ENCODE measurements around the gene KRT85.

The KRT85 gene

DNA sequence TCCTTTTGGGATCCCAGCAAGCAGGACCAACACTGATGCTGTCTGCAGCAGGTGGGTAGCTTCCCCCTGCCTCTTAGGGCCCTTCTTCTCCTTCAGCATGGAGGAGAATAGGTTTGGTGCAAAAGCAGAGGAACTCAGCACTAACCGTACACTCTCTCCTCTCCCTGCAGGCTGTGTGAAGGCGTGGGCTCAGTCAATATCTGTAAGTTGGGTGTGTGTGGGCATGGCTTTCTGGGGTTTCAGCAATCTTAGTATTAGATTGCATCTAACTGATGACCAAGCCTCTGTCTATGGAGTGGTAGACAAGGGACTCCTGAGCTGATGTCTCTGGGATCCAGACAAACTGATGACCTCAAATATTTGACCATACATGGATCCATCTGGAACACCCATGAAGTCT, 14.3 kb downstream of the KRT85 start:
- H3K23ac ChIP-seq (ENCODE audit: low read length in 2 of 2), result no peak overlapping the region
- no peak overlapping the region for H3K14ac ChIP-seq (ENCODE audit: low read length in 2 of 2)
- H2BK15ac ChIP-seq (ENCODE audit: low read depth, poor library complexity, severe bottlenecking), result no peak overlapping the region
- H3K9me3 ChIP-seq (ENCODE audit: control insufficient read depth, low read length), result no peaks in the 10 kb centered on the region
- H4K91ac ChIP-seq (ENCODE audit: low read length), result no peak overlapping the region
- no peak overlapping the region for H3K18ac ChIP-seq (ENCODE audit: low read depth in 1 of 2, low read length in 2 of 2)
- H3K27me3 ChIP-seq (ENCODE audit: control insufficient read depth in 1 of 2, insufficient read depth in 1 of 2, low read length in 2 of 2), result peaks cover 58 to 85% of the 10 kb centered on the region in 2 experiments
- H3K79me1 ChIP-seq (replicated peaks; ENCODE audit: low read length, poor library complexity, severe bottlenecking), result no peaks in the 10 kb centered on the region
- H3K36me3 ChIP-seq (ENCODE audit: control insufficient read depth in 1 of 2, insufficient read depth in 2 of 2, low read depth in 1 of 2, low read length in 2 of 2), result no peaks in the 10 kb centered on the region
- no peak overlapping the region for H2AFZ ChIP-seq (ENCODE audit: low read depth, low read length)
- H3K9ac ChIP-seq (ENCODE audit: low read length), result no peak overlapping the region
- H3K4ac ChIP-seq (ENCODE audit: low read depth in 1 of 2, low read length in 2 of 2), result no peak overlapping the region
- H2BK5ac ChIP-seq (ENCODE audit: low read depth, low read length, poor library complexity, severe bottlenecking), result no peak overlapping the region
- DNase-seq, result no peak
- H4K8ac ChIP-seq (ENCODE audit: low read length), result no peak overlapping the region
- 60% methylated on average over 2 of the region's 2 CpGs for WGBS
- no peak overlapping the region for H3K4me3 ChIP-seq (ENCODE audit: insufficient read depth in 1 of 2, low read depth in 1 of 2, low read length in 2 of 2)
- H3K27ac ChIP-seq (ENCODE audit: low read length, poor library complexity, severe bottlenecking), result no peak overlapping the region
- H3K4me1 ChIP-seq (ENCODE audit: control insufficient read depth, insufficient read depth, low read depth, low read length), result peaks cover 2% of the 10 kb centered on the region
- no peak overlapping the region for H2AK5ac ChIP-seq (ENCODE audit: low read length, severe bottlenecking)
- no peak overlapping the region for H2BK12ac ChIP-seq (ENCODE audit: low read length in 2 of 2)
- no peak overlapping the region for H3K4me2 ChIP-seq (ENCODE audit: low read length, poor library complexity, severe bottlenecking)
- H2BK120ac ChIP-seq (ENCODE audit: low read depth, low read length), result no peak overlapping the region

DNA sequence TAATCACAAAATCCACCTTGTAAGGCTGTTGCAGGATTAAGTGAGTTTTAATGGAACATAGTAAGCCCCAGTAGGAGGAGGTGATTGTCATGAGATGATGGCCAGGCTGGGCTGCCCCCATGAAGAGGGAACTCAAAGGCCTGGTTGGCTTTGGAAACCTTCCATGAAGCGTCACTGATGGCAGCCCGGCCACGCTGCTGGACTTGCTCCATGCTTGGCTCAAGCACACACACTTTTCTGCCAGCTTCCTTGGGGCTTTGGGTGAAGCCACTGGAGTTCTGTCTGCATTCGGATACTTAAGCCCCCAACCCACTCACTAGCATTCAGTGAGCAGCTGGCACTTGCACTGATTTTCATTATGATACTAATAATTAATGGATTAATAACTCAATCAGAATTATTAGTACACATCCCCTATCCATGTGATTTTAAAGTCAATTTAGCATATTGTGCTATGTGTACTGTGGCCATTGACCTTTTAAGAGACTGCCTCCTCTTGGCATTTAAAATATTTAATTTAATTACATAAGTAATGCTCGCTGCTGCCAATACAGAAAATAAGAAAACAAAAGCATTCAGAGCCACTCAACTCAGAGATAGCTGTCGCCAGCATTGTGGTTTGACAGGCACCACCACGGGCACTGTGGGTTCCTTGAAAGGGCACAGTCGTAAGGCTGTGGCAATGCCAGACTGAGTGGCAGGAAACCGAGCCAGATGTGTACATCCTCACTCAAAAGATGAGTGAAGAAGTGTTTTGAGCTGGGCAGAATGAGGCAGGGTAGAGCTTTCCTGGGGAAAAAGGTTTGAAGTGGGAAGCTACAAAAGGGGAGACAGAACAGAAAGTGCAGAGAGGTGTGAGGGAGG, 15.9 kb downstream of the KRT85 start:
- 72% methylated on average over 8 of the region's 9 CpGs for WGBS
- no peak overlapping the region for H2BK12ac ChIP-seq (ENCODE audit: low read length in 2 of 2)
- no peak for DNase-seq

DNA sequence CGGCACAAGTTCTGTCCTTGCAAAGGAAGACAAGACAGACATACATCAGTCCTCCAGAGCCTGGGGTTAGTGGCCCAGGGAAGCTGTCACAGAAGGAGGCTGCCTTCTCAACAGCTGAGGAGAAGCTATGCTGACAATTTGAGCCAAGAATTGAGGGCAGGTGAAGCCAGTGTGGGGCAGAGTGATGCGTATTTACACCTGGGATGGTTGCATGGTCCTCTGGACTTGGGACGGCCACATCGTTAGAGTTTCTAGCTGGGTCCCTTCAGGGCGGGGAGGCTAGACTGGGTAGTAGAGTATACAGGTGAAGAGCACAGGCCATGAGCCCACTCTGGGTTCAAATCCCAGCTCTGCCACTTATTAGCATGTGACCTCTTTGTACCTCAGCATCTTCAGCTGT, 16.5 kb downstream of the KRT85 start:
- Histone ChIP-seq H3K9me3 (ENCODE audit: control insufficient read depth, low read length) (no peaks in the 10 kb centered on the region), H2BK15ac (ENCODE audit: low read depth, poor library complexity, severe bottlenecking) (no peak overlapping the region), H3K4me2 (ENCODE audit: low read length, poor library complexity, severe bottlenecking) (no peak overlapping the region), H2AK5ac (ENCODE audit: low read length, severe bottlenecking) (no peak overlapping the region), H3K79me1 (replicated peaks; ENCODE audit: low read length, poor library complexity, severe bottlenecking) (no peaks in the 10 kb centered on the region), H3K4me1 (ENCODE audit: control insufficient read depth, insufficient read depth, low read depth, low read length) (no peaks in the 10 kb centered on the region), H3K14ac (ENCODE audit: low read length in 2 of 2) (no peak overlapping the region), H3K23ac (ENCODE audit: low read length in 2 of 2) (no peak overlapping the region), H3K27ac (ENCODE audit: low read length, poor library complexity, severe bottlenecking) (no peak overlapping the region), H3K27me3 (ENCODE audit: control insufficient read depth in 1 of 2, insufficient read depth in 1 of 2, low read length in 2 of 2) (peaks cover 57 to 94% of the 10 kb centered on the region in 2 experiments), H3K4ac (ENCODE audit: low read depth in 1 of 2, low read length in 2 of 2) (no peak overlapping the region), H3K9ac (ENCODE audit: low read length) (no peak overlapping the region), H2BK120ac (ENCODE audit: low read depth, low read length) (no peak overlapping the region), H2BK12ac (ENCODE audit: low read length in 2 of 2) (no peak overlapping the region), H4K8ac (ENCODE audit: low read length) (no peak overlapping the region), H2AFZ (ENCODE audit: low read depth, low read length) (no peak overlapping the region), H4K91ac (ENCODE audit: low read length) (no peak overlapping the region), H3K36me3 (ENCODE audit: control insufficient read depth in 1 of 2, insufficient read depth in 2 of 2, low read depth in 1 of 2, low read length in 2 of 2) (no peaks in the 10 kb centered on the region), H3K18ac (ENCODE audit: low read depth in 1 of 2, low read length in 2 of 2) (no peak overlapping the region), H3K4me3 (ENCODE audit: insufficient read depth in 1 of 2, low read depth in 1 of 2, low read length in 2 of 2) (no peak overlapping the region), H2BK5ac (ENCODE audit: low read depth, low read length, poor library complexity, severe bottlenecking) (no peak overlapping the region)
- WGBS, result 83% methylated on average over 5 of the region's 5 CpGs
- no peak for DNase-seq

More for the DNA sequence above, 15.9 kb downstream of the KRT85 start:
- peaks cover 52 to 87% of the 10 kb centered on the region in 2 experiments for H3K27me3 ChIP-seq (ENCODE audit: control insufficient read depth in 1 of 2, insufficient read depth in 1 of 2, low read length in 2 of 2)
- H4K8ac ChIP-seq (ENCODE audit: low read length), result no peak overlapping the region
- H2BK5ac ChIP-seq (ENCODE audit: low read depth, low read length, poor library complexity, severe bottlenecking), result no peak overlapping the region
- H3K23ac ChIP-seq (ENCODE audit: low read length in 2 of 2), result no peak overlapping the region
- no peak overlapping the region for H3K4me3 ChIP-seq (ENCODE audit: insufficient read depth in 1 of 2, low read depth in 1 of 2, low read length in 2 of 2)
- H3K4ac ChIP-seq (ENCODE audit: low read depth in 1 of 2, low read length in 2 of 2), result no peak overlapping the region
- H2AFZ ChIP-seq (ENCODE audit: low read depth, low read length), result no peak overlapping the region
- H3K36me3 ChIP-seq (ENCODE audit: control insufficient read depth in 1 of 2, insufficient read depth in 2 of 2, low read depth in 1 of 2, low read length in 2 of 2), result no peaks in the 10 kb centered on the region
- no peaks in the 10 kb centered on the region for H3K9me3 ChIP-seq (ENCODE audit: control insufficient read depth, low read length)
- H3K14ac ChIP-seq (ENCODE audit: low read length in 2 of 2), result no peak overlapping the region
- no peak overlapping the region for H2BK15ac ChIP-seq (ENCODE audit: low read depth, poor library complexity, severe bottlenecking)
- H3K27ac ChIP-seq (ENCODE audit: low read length, poor library complexity, severe bottlenecking), result no peak overlapping the region
- H3K79me1 ChIP-seq (replicated peaks; ENCODE audit: low read length, poor library complexity, severe bottlenecking), result no peaks in the 10 kb centered on the region
- no peak overlapping the region for H4K91ac ChIP-seq (ENCODE audit: low read length)
- no peak overlapping the region for H3K18ac ChIP-seq (ENCODE audit: low read depth in 1 of 2, low read length in 2 of 2)
- no peak overlapping the region for H3K4me2 ChIP-seq (ENCODE audit: low read length, poor library complexity, severe bottlenecking)
- H2BK120ac ChIP-seq (ENCODE audit: low read depth, low read length), result no peak overlapping the region
- peaks cover 2% of the 10 kb centered on the region for H3K4me1 ChIP-seq (ENCODE audit: control insufficient read depth, insufficient read depth, low read depth, low read length)
- H2AK5ac ChIP-seq (ENCODE audit: low read length, severe bottlenecking), result no peak overlapping the region
- no peak overlapping the region for H3K9ac ChIP-seq (ENCODE audit: low read length)

DNA sequence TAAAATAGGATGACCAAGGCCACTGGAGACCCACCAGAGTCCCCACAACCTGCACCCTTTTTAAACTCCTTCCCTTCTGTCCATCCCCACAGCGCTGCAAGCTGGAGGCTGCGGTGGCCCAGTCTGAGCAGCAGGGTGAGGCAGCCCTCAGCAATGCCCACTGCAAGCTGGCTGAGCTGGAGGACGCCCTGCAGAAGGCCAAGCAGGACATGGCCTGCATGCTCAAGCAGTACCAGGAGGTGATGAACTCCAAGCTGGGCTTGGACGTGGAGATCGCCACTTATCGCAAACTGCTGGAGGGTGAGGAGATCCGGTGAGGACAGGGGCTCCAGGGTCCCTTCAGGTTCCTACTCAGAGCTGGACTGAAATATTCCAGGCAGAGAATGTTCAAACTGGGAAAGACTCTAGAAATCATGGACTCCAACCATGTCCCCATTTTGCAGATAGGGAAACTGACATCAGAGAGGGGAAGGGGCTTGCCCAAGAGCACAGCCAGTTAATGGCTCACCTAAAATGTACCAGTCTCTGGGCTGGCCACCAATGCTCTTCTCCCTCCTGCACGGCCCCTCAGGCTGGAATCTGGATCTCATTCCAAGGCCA, 17.2 kb downstream of the KRT85 start:
- Histone ChIP-seq H3K14ac (ENCODE audit: low read length in 2 of 2) (no peak overlapping the region), H3K9me3 (ENCODE audit: control insufficient read depth, low read length) (no peaks in the 10 kb centered on the region), H3K4ac (ENCODE audit: low read depth in 1 of 2, low read length in 2 of 2) (no peak overlapping the region), H2AFZ (ENCODE audit: low read depth, low read length) (no peak overlapping the region), H3K36me3 (ENCODE audit: control insufficient read depth in 1 of 2, insufficient read depth in 2 of 2, low read depth in 1 of 2, low read length in 2 of 2) (no peaks in the 10 kb centered on the region), H3K18ac (ENCODE audit: low read depth in 1 of 2, low read length in 2 of 2) (no peak overlapping the region), H3K4me1 (ENCODE audit: control insufficient read depth, insufficient read depth, low read depth, low read length) (no peaks in the 10 kb centered on the region), H2BK120ac (ENCODE audit: low read depth, low read length) (no peak overlapping the region), H3K9ac (ENCODE audit: low read length) (no peak overlapping the region), H3K4me2 (ENCODE audit: low read length, poor library complexity, severe bottlenecking) (no peak overlapping the region), H4K8ac (ENCODE audit: low read length) (no peak overlapping the region), H2BK12ac (ENCODE audit: low read length in 2 of 2) (no peak overlapping the region), H3K27ac (ENCODE audit: low read length, poor library complexity, severe bottlenecking) (no peak overlapping the region), H4K91ac (ENCODE audit: low read length) (no peak overlapping the region), H2AK5ac (ENCODE audit: low read length, severe bottlenecking) (no peak overlapping the region), H3K27me3 (ENCODE audit: control insufficient read depth in 1 of 2, insufficient read depth in 1 of 2, low read length in 2 of 2) (peaks cover 53 to 93% of the 10 kb centered on the region in 2 experiments), H3K23ac (ENCODE audit: low read length in 2 of 2) (no peak overlapping the region), H2BK15ac (ENCODE audit: low read depth, poor library complexity, severe bottlenecking) (no peak overlapping the region), H3K79me1 (replicated peaks; ENCODE audit: low read length, poor library complexity, severe bottlenecking) (no peaks in the 10 kb centered on the region), H2BK5ac (ENCODE audit: low read depth, low read length, poor library complexity, severe bottlenecking) (no peak overlapping the region), H3K4me3 (ENCODE audit: insufficient read depth in 1 of 2, low read depth in 1 of 2, low read length in 2 of 2) (no peak overlapping the region)
- DNase-seq, result no peak
- WGBS, result 90% methylated on average over 7 of the region's 8 CpGs
